NCI-H1930 (cell line): Measurements from ENCODE around the gene PPT1.
A peak's percentile ranks its signal among the peaks of the same experiment; 100 is the strongest.
"Not testable (repeated sequence)": the region's sequence is repeated elsewhere in the genome, so short reads cannot be mapped to it uniquely, and the experiment has no call there.

Experiments used
- DNase-seq, 2 experiments: peaks; one replicate each; lab custom pipeline; 2025; lab: John Stamatoyannopoulos, UW

PPT1 gene

DNA sequence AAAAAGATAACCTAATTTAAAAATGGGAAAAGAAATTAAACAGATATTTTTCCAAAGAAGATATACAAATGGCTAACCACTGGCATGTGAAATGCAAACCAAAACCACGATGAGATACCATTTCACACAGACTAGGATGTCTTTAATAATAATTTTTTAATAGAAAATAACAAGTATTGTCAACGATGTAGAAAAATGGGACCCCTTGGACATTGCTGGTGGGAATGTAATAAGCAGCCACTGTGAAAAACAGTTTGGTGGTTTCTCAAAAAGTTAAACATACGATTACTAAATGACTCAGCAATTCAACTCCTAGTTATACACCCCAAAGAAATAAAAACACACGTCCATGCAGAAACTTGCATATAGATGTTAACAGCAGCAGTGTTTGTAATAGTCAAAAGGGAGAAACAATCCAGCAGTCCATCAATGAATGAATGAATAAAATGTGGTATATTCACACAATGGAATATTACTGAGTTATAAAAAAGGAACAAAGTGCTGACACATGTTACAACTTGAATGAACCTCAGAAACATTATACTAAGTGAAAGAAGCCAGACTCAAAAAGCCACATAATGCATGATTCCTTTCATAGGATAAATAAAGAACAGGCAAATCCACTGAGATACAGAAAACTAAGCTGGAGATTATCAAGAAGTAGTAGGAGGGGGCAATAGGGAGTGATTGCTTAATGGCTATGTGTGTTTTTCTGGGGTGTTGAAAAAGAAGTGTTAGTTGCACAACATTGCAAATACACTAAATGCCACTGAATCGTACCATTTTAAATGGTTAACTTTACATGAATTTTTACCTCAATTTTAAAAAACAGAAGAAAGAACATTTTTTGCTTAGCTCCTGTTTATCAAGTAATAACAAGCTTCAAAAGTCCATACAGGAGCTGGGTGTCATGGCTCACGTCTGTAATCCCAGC, 4.1 kb downstream of the PPT1 start:
- DNase-seq, result no peak

DNA sequence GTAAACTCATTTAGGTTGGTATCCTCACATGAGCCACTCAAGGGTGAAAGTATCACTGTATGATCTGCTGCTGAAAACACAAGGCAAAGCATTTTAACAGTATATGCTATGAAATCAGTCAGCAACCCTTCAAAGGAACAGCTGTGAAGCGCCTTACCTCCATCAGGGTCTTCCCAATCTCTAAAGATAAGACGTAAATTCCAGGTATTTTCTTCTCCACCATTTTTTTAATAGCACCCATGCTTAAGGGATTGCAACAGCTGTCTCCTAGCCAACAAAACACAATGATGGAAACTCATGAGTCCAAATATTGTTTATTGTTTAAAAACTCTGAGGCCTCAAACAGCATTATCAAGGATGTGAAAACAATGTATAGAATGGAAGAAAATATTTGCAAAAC, 4.8 kb downstream of the PPT1 start:
- DNase-seq, result no peak

DNA sequence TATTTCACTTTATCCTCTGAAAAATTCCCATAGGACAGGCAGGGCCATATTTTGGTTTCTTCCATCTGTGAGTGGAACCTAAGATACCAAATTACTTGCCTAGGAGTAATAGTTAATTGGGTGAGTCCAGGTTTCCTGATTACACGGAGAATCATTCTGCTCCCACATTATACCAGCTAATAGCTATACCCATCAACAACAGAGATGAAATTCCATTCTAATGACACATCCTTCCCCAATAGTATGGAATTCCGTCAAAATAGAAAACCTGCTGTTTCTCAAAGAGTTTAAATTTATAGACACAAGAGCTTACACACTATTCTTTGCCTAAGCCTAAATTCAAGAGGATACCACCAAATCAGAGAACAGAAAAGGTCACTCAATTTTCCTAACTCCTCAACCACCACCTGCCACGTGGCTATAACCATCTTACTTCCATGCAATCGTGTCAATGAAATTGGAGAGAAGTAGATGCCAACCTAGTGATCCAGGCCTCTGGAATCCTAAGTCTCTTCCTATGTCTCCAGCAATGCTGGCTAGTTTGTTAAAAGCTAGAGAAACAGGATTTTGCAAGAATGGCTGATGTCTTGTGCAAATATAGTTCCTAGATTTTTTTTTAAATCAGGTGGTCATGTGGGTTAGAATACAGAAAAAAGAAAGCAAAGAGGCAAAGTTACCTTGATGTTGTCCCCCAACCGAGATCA, 6.2 kb downstream of the PPT1 start:
- no peak for DNase-seq

DNA sequence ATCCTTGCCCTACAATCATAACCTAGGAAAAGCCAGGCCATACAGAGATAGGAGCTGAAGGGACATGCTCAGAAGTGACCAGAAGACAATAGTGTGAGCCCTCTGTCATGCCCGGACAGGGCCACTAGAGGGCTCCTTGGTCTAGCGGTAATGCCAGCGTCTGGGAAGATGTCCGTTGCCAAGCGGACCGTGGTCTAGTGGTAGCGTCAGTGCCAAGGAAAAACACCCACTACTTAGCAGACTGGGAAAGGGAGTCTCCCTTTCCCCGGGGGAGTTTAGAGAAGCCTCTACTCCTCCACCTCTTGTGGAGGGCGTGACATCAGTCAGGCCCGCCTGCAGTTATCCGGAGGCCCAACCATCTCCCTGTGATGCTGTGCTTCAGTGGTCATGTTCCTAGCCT, 12.3 kb downstream of the PPT1 start:
- not testable (repeated sequence) for DNase-seq

DNA sequence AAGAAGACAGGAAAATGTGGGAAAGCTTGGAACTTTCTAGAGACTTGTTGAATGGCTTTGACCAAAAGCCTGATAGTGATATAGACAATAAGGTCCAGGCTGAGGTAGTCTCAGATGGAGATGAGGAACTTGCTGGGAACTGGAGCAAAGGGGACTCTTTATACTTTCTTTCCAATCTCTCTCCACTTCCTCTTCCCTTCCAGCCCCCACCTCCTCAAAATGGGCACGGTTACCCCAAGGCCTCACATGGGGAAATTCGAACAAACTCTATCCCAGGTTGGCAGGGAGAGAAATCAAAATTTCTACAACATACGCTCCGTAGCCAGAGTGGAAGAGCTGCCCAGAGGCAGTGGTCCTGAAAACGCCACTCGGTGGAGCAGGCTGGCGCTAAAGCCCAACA, 15.2 kb downstream of the PPT1 start:
- no peak for DNase-seq

DNA sequence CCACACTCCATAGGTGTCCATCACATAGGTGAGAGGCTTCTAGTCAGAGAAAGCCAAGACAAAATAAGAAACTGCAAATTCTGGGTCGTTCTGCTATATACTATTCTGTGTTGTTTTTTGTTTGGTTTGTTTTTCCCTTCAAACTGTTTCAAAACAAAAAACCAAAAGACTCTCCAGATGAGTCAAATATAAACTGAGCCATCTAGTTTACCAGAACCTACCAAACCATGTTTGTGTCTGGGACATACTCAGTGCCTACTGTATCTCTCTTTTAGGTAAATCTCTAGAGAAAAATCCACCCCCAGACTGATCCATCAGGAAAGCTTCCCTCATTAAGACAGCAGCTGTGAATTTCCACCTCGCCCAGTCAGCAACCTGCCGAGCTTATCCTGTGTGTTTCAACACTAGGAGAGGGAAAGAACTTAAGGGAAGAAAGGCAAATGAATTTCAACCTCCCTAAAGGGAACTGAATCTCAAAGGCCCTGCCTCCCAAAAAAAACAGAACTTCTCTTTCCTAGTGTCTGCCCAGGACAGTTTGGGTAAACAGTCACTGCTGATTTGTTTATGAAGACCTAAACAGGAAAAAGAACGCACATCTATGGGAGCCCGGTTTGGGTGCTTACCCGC, 17.2 kb downstream of the PPT1 start:
- no peak for DNase-seq

DNA sequence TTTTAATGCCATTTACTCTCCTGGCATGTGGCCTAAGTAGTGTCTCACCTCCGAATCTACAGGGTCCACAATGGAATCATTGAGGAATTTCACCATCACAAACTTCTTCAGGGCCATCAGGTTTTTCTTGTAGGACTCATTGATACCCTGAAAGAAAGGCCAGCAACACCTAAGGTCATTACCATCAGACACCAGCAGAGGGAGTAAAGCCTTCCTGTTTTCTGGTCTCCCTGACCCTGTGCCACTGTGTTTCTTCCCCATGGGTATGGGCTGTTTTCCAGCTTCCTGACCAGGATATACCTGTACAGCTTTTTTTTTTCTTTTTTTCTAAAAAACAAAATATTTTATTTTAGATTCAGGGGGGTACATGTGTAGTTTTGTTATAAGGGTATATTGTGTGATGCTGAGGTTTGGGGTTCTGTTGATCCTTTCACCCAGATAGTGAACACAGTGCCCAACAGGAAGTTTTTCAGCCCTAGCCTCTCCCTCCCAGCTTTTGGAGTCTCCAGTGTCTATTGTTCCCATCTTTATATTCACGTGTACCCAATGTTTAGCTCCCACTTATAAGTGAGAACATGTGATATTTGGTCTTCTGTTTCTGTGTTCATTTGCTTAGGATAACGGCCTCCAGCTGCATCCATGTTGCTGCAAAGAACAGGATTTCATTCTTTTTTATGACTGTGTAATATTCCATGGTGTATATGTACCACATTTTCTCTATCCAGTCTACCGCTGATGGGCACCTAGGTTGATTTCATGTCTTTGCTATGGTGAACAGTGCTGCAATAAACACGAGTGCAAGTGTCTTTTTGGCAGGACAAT, 18.3 kb downstream of the PPT1 start:
- DNase-seq, result peak; percentile 5 to 27

DNA sequence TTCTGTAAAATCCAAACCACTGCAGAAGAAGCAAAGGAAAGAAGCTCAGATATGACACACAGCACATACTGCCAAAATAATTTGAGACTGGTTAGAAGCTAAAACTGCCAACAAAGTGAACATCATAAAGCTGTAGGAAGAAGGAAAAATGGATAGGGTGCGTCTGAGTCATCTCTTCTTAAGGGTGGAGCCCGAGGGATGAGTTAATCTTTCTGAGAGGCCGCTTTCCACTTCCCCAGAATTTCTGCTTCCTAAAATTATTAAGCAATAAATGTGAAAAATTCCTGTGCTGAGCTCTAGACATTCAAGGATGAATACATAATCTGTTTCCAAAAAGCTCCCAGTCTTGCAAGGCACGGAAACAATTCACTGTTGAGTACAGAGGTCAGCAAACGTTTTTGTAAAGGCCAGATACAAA, 20.1 kb downstream of the PPT1 start:
- no peak for DNase-seq

DNA sequence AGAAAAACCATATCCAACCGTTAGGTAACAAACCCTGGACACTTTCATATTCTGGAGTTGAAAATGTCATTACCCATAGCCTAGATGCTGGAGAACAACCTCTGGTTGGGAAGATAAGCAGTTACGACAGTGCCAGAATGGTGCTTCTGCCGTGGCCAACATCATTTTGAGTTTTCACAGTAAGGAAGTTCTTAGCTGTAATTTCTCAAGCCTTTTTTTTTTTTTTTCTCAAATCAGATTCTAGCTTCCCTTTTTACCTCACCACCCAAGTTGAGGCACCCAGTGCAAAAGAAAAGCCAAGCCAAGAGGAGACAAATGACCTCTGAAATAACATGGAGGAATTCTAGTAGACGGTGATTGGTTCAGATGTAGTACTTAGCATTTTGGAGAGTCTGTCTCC, 21.8 kb downstream of the PPT1 start:
- no peak for DNase-seq

DNA sequence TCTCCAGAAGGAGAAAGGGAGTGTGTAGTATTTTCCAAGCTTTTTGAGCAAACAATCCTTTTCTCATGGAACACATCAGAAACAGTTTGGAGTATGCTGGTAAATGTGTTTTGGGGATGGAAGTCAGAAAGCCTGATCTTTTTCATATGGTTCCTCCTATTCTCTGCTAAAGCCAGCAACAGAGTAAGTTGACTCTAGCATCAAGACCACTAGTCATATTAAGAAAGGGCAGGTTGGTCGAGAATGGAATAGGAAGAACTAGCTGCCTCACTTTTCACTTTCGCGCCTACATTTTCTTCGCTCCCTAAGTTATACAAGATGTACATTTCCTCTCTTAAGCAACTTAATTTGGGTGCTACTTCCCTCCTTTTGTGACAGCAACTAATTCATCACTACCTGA, 24.0 kb downstream of the PPT1 start:
- DNase-seq, result no peak

DNA sequence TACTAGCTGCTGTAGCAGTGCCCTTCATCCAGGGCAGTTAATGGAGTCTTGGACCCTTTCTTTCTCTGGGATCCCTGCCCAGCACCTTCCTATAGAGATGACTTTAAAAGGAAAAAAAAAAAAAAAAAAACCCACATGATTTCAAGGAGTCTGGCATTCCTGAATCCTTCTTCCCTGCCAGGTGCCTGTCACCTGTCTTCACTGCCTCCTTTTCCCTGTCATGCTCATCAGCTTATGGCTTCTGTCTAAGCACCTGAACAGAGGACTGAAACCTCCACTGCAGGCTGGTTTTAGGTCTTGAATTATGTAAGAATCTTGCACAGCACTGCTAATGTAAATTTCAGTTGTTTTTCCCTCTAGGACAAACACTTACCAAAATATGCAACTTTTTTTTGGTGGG, 24.9 kb downstream of the PPT1 start:
- no peak for DNase-seq

DNA sequence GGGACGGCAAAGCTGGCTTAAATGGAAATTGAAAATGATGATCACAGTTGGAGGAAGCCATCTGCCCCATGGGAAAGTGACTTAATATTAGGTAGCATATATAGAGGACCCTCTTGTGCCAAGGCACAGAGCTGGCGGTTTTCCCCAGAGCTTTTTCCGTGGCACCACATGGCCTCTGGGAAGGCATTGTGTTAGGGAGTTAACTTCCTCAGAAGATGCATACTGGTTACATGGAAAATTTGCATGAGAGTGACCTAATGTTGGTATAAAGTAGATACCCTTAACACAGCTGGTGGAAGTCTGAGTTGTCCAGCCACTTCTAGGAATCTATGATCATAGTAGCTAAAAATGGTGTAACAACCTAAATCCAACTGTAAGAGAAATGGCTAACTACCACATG, 29.2 kb downstream of the PPT1 start:
- no peak for DNase-seq

DNA sequence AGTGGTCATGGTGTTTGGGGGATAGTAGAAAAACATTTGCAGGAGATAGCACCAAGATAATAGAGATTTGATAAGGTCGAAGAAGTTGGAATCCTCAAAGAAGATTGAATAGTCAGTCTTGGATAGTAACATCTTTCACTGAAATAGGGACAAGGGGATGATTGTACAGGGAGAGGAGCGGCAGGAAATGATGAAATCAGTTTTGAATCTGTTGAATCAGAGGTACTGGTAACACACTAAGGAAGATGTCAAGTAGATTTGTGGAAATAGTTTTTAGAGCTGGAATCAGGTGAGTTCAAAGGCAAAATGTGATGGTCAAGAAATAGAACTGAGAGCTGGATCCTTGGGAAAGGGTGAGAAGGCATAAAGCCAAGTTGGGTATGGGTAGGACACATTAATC, 30.0 kb downstream of the PPT1 start:
- no peak for DNase-seq

DNA sequence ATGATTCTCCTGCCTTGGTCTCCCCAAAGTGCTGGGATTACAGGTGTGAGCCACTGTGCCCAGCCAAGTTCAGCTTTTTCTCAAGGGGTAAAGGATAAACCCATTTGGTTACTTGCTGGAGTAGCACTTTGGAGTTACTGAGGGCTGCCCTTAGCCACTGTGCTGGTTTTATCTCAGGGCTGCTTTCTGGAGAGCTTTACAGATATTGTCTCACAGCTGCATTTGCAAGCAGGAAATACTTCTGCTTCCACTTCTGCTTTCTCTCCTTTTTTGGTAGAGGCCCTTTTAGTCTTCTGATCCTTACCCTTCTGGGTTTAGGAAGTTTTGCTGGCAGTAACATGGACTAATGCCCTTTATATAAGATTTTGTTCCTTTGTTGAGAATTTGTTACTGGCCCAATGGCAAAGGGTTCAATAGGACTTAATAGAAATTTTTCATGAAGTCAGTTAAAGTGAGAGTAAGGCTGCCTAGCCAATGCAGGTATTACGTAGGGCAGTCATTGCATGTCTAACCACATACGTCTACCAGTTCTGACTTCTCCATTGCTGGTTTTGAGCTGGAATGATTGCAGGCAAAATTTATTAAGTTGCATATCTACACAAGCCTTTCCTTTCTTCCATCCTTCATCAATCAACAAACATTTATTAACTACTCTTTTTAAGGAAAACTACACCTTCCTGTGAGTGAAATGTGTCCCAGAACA, 32.1 kb downstream of the PPT1 start:
- no peak for DNase-seq

DNA sequence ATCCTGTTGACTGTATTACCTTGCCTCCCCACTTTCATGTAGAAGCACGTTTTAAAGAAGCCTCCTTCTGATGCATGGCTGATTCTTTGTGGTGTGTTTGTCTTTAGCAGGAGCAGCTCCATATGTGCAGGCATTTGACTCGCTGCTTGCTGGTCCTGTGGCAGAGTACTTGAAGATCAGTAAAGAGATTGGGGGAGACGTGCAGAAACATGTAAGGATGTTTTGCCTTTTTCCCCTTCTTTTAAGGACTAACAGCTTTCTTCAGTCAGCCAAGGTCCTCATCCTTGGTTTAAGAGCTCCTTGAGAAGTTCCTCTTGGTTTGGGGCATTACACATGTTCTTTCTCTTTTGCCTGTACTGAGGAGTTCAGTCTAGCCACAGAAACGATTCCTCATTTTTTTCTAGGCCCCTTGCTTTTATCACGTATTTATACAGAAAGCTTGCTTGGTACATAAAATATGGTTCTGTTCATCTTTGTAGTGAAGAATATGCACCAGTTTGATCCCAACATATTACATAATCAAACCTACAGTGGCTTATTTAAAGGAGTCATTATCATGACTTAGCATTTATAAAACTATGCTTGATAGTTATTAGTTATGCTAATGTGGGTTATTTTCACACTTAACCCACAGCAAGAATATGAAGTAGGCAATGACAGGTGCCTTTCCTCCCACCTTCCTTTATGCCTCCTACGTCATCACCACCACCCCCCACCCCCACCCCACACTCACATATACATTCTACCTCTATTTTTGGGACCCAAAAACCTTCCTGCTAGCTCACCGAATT, 36.9 kb downstream of the PPT1 start:
- DNase-seq, result no peak

DNA sequence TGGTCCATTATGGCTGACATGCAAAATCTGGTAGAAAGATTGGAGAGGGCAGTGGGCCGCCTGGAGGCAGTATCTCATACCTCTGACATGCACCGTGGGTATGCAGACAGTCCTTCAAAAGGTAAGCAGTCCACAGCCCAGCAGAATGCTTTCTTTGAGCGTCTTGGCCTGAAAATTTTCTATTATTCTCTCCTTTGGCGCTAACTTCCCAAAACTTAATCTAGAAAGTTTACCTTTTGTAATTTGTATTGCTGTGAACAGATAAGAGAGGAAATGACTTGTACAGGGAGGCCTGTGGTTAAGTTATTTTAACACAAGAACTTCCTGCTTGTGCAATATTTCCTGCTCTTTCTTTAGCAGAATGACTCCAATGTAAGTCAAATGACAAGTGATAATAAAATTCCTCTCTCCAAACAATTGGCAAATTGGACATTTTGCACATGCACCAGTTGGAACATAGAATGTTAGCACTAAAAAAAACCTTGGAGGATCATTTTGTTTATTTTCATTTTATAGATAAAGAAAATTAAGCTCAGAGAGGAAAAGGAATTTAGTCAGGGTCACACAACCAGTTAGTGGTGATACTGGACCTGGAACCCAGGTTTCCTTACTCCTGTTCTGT, 37.6 kb downstream of the PPT1 start:
- DNase-seq, result no peak

DNA sequence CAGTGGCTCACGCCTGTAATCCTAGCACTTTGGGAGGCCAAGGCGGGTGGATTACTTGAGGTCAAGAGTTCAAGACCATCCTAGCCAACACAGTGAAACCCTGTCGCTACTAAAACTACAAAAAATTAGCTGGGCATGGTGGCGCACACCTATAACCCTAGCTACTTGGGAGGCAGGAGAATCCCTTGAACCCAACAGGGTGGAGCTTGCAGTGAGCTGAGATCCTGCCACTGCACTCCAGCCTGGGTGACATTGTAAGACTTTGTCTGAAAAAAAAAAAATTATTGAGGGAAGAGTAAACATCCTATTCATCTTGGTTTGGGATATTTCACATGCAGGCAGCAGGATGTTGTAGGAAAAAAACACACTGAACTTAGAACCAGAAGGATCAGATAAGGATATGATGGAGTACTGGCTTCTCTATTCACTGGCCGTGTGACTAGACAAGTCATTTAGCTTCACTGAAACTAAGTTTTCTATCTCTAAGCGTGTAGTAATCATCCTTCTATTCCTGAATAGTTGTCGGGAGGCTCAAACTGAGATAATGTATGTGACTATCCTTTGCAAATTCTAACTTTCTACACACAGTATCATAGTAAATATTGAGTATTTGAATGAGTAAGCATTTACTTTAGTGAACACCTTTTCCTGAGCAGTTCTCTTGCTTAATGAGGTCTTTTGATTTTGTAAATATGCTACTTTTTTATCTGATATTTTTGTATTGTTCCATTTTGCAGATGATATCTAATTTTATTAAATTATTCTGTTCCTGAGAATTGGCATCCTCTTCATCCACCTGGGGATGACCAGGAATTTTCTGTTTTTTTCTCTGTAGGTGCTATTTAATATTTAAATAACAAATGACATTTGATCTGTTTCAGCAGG, 38.4 kb downstream of the PPT1 start:
- no peak for DNase-seq

DNA sequence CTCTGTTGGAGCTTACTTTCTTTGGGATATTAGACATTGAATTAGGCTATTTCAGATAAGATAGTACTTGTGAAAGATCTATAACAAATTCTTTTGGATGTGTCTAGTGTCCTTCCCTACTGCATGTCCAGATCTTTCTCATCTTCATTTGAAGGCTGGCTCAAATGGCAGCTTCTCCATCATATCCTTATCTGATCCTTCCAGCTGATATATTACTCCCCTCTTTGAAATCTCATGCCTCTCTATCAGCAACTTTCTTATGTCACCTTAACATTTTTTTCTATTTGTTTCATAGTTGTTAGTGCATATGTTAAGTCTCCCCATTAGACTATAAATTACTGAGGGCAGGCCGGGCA, 39.0 kb downstream of the PPT1 start:
- no peak for DNase-seq

DNA sequence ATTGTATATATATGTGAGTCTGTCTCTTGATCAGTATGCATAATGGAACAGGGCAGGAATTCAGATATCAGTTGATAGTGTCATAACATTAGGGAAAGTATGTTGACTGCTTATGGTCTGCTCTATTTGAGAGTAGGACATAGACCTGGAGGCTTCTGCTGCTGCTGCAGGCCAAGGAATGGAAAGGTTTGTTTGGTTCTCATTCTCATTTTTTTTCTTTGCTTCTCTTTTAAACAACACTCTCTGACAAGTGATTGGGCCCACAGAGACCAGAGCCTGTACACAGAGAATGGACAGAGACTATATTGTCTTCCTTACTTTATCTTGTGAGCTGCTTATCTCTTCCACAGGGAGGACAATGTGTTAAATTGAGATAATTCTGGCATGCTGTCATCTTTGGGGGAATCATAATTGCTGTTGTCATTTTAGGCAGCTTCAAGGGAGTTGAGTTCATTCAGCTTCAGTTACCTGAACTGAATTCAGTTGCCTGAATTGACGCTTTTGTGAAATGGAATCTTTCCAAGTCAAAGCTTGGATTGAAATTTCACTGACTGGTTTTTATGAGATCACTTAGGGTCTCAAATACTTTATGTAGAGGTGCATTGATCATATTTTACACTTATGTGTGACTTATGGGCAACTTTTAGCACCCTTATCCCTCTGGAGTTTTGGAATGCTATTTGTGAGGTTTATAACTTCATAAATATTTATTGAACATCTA, 39.6 kb downstream of the PPT1 start:
- DNase-seq, result no peak
